Hematopoietic multipotent progenitor cell treated with erythropoietin and hydrocortisone succinate and interleukin-3 and kit ligand, for 6 days (in vitro differentiated cells): ENCODE data around the gene ADSL.

Experiments
- DNase-seq: peaks from one replicate; pipeline ENCODE4 v3.0.0-alpha.2; 2015

ADSL gene

GRCh38 chr22:40406063-40406890 lies 60.0 kb downstream of the ADSL start:
- DNase-seq, result no peak

DNA sequence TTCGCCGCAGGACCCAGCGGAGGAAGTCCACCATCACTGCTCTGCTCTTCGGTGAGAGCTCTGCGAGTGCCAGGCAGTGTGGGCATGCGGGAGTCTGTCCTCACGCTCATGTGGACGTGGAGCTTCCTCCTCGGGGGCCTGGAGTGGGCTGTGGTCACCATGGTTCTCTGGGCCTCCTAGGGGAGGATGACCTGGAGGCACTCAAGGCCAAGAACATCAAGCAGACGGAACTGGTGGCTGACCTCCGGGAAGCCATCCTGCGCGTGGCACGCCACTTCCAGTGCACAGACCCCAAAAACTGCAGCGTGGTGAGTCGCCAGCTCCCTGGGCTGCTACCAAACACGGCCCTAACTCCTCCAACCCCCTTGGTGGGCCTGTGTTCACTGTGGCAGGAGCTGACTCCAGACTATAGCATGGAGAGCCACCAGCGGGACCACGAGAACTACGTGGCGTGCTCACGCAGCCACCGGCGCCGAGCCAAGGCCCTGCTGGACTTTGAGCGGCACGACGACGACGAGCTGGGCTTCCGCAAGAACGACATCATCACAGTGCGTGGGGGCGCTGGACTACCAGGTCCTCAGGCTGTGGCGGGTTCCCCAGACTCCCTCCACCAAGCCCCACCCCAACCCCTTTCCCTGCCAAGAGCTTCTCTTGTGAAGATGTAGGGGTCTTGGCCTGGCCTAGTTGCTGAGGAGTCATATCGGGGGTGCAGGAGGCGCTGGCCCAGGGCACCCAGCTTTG lies 60.9 kb downstream of the ADSL start:
- DNase-seq, result no peak

DNA sequence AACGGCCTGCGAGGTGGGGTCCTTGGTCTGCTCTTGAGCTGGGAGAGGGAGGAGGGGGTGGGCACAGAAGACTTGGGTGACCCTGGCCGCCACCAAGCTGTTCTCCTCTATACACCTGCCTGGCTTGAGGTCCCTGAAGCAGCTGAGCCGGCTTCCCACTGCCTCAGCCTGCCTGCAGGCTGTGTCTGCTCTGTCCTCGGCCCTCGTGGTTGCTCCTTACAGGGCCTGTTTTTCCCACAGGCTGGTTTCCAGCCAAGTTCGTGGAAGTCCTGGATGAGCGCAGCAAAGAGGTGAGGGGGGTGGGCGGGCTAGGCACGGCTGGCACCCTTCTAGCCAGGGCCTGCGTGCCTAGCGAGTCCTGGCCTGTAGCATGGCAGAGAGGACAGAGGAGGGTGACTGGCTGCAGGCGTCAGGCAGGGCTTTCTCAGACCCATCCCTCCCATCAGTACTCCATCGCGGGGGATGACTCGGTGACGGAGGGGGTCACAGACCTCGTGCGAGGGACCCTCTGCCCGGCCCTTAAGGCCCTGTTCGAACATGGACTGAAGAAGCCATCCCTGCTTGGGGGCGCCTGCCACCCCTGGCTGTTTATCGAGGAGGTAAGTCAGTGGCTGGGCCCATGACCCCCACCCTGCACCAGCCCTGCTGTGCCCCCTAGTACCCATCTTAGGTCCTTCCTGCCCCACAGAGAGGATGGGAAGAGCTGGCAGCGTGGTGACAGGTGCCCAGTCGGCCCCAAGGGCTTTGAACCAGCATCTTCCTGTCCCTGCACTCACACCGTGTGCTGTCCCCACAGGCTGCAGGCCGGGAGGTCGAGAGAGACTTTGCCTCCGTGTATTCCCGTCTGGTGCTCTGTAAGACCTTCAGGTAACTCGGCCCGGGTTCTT lies 61.8 kb downstream of the ADSL start:
- no peak for DNase-seq

DNA sequence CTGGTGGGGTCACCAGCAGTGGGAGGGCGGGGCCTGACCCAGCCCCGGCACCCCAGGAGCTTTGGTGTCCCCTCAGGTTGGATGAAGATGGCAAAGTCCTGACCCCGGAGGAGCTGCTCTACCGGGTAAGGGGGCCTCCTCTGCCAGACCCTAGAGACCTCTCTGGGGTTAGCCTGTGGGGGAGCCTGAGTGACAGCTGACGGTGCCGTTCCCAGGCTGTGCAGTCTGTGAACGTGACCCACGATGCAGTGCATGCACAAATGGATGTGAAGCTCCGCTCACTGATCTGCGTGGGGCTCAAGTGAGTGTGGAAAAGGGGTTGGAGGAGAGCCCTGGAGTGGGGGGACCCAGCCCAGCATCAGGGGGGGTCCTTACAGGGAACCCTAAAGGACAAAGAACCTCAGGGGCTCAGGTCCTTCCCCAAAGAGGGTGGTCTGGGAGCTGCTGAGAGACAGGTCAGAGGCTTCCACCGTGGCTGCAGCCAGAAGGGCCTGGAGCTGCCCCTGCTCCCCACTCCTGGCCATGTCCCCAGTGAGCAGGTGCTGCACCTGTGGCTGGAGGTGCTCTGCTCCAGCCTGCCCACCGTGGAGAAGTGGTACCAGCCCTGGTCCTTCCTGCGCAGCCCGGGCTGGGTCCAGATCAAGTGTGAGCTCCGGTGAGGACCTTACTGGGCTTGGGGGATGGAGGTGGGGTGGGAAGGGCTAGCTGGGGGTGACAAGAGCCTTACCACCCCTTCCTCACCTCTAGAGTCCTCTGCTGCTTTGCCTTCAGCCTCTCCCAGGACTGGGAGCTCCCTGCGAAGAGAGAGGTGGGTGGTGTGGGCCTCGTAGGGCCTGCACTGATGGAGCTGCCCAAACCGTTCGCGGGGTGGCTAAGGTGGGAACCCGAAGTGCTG lies 62.7 kb downstream of the ADSL start:
- DNase-seq, result no peak

DNA sequence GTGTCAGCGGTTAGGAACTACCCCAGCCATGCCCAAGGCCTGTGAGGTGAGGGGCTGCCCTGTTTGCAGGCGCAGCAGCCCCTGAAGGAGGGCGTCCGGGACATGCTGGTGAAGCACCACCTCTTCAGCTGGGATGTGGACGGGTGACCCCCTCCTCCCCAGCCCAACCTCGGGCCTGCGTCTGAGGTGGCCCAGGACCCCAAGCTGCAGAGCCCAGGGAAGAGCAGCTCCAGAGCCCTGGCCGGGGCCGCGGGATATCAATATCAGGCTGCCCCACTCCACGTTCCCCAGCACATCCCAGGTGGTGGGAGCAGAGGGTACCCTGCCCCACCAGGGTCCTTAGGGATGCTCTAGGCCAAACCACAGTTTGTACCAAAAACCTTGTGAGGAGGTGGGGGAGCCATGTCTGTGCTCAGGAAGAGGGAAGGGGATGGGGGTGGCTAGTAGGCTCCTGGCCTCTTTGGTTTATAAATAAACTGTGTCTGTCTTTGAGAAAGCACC lies 63.4 kb downstream of the ADSL start:
- DNase-seq, result no peak

GRCh38 chr22:40410272-40410671 lies 64.0 kb downstream of the ADSL start:
- no peak for DNase-seq

DNA sequence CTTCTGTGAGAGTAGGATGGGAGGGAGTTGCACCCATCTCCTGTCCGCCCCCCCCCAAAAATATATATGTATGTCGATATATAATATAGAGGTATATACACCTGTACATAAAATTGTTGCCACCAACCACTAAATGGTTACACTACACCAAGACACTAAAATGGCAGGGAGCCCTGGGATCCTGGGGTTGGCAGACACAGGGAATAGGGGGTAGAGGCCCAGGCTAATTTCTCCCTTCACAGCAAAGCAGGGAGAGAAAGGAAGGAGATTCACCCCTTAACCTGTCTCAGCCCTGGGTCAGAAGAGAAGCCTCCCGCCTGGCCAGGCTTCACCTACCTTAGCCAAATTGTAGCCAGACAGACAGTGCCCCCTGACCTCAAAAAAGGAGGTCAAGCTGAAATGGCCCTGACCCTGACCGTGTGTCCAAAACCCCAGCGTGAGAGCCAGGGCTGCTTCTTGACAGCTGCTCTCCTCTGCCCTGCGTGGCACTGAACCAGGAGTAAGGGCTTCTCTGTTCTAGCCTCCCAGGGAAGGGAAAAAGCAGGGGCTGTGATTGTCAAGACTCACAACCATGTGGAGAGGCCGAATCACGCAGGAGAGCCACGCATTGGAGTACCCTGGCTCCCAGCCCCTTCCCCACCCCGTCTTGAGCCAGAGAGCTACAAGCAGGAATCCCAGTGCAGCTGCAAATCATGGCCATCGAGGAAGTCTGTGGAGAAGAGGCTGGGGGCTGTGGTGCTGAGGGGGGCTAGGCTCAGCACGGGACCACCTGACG lies 64.6 kb downstream of the ADSL start:
- no peak for DNase-seq

- DNase-seq, result no peak
Measured at GRCh38 chr22:40411506-40411861, 65.2 kb downstream of the ADSL start.

GRCh38 chr22:40412441-40412840 lies 66.1 kb downstream of the ADSL start:
- no peak for DNase-seq

GRCh38 chr22:40413873-40414272 lies 67.6 kb downstream of the ADSL start:
- DNase-seq, result no peak

DNA sequence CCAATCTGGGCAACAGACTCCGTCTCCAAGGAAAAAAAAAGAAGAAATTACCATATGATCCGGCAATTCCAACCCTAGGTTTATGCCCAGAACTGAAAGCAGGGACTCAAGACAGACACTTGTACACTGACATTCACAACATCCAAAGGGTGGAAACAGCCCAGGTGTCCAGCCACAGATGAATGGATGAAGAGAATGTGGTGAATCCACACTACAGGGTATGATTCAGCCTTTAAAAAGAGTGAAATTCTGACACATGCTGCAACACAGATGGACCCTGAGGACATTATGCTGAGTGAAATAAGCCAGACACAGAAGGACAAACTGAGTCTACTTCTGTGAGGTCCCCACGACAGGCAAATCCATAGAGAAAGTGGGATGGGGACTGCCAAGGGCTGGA lies 68.0 kb downstream of the ADSL start:
- DNase-seq, result no peak

- no peak for DNase-seq
Measured at GRCh38 chr22:40414838-40415505, 68.7 kb downstream of the ADSL start.

DNA sequence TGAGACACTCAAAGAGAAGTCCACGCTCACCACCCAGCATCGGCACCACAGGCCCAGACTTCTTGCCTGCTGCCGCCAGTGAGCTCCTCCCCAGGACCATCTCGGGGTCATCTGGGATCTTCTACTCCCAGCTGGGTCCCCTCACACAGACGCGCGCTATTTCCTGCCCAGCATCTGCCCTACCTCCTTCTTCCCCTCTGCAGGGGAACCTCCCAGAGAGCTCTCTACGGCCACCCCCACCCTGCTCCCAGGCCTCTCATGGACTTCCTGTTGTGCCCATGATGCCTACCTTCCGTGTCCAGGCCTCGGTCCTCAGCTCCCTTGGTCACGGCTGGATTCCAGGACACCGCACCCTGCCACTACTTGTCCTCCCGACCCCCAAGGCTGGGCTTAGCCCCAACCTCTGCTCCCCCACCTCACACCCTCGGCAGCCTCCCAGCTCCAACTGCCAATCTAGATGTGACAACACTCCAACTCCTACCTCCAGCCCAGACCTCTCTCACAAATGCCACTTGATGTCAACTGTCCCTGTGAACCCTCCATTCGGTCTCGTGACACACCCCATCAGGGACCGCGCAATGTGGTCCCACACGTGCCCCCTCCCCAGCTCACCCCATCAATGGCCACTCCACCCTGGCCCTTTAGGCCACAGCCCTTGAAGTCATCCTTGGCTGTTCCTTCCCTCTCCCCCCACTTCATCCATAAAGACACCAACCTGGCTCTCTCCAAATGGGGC lies 69.4 kb downstream of the ADSL start:
- peak; percentile 40 for DNase-seq

DNA sequence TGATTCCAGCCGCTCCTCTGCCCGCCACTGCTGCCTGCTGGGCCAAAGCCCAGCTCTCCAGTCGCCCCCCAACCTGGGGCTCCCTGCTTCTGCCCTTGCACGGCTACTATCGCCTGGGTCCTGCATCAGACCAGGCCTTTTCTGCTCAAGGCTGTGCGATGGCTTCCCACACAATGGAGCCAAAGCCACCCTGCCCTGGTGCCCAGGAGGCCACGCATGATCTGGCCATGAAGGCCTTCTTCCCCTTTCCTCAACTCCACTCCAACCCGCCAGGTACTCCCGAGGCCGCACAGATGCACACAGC lies 69.9 kb downstream of the ADSL start:
- DNase-seq, result no peak

DNA sequence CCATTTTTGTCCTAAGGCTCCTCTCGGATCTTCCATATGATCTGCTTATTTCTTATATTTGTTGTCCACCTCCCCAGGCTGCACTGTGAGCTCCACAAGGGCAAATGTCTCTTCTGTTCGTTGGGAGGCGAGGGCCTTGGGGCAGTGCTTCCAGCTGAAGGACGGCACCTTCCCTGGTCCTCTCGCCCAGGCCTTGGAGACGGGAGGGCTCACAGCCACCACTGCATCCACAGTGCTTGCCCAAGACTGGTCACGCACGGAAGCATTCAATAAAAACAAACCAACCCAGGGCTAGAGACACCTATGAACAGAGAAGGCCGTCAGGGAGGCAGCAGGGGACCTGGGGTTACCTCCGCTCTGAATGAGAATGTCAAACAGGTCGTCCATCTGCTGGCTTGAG lies 70.3 kb downstream of the ADSL start:
- DNase-seq, result no peak

DNA sequence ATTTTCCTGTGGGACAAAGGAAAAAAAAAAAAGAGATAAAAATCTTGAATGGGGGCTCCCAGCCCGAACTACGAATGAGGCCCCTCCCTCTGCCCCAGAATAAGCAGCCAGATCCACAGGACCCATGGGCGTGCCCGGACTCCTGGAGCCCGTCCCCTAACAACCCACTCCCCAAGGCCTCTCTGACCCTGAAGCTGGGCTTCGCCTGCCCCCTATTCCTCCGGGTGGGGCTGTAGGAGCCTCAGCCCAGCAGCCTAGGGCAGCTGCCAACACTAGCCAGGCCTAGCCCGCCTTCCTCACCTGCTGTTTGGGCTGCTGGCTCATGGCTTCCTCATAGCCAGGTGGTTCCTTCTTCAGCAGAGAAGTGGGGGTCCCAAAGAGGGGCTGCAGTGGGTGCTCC lies 70.7 kb downstream of the ADSL start:
- DNase-seq, result no peak

DNA sequence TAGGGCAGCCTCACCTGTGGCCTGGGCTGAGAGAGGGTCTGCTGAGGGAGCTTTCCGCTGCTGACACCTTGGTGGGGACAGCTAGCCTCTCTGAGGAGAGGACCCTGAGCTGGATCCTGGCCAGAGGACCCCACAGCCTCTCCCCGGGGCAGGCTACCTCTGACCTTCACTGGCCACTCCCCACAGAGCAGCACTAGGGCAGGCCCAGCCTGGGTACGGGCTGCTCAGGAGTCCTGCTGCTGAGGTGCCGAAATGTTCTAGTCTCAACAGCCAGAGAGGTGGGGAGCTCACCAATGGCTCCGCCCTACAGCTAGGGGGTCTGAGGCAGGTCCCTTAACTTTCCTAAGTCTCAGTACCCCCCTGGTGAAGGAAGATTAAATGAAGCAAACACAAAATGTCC lies 71.6 kb downstream of the ADSL start:
- DNase-seq, result no peak

- no peak for DNase-seq
Measured at GRCh38 chr22:40418366-40419201, 72.3 kb downstream of the ADSL start.

DNA sequence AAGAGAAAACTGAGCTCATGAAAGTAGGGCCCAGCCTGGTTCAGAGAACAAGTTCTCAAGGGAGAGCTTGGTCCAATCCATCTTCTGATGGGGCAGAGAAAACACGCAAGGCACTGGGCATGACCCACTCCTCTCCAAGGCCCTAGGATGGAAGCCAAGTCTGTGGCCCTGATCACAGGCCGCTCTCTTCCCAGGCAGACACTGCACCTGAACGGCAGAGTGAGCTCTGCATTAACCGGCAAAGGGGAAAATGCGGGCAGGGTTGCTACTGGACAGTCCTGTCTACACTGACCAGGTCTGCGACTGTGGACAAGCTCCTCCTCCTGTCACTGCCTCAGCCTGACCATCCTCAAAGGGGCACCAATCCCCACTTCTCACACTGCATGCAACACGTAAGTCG lies 73.4 kb downstream of the ADSL start:
- DNase-seq, result no peak
